Measurements from ENCODE around the gene ATRNL1. TPM values are rescaled to one million over a fixed set of nuclear protein-coding genes. Genes with fewer than 3 reads are reported as not detected.

The ATRNL1 gene
- polyA plus RNA-seq, 3 donors: not detected

DNA sequence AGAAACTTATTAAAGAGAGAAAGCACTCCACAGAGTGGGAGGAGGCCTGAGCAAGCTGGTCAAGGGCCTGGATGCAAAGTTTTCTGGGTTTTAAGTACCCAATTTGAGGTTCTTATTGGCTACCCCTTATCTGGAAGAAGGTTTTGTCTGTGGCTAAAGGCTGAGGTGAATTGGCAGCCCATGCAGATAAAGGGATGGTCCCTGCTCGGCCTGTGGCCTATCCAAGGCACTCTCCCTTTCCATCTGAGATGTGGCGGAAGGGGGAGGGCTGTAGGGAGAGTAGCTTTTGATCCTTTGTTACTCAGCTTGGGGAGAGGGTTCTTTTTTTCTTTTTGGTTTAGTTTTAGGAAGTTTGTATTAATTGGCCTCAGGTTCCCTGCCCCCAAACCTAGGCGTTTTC, 465.1 kb downstream of the ATRNL1 start:
- H3K4me1 ChIP-seq (ENCODE audit: control insufficient read depth in 1 of 2, insufficient read depth in 2 of 2, low read length in 2 of 2): no peaks in the 10 kb centered on the region
- WGBS (ENCODE audit: insufficient coverage): 13% methylated on average over 1 of the region's 3 CpGs
- no peak overlapping the region for H3K9ac ChIP-seq (ENCODE audit: insufficient read depth, low read length, poor library complexity, severe bottlenecking)
- H4K20me1 ChIP-seq (ENCODE audit: insufficient read depth, low read length): no peaks in the 10 kb centered on the region
- TF ChIP-seq, protein P1, sequence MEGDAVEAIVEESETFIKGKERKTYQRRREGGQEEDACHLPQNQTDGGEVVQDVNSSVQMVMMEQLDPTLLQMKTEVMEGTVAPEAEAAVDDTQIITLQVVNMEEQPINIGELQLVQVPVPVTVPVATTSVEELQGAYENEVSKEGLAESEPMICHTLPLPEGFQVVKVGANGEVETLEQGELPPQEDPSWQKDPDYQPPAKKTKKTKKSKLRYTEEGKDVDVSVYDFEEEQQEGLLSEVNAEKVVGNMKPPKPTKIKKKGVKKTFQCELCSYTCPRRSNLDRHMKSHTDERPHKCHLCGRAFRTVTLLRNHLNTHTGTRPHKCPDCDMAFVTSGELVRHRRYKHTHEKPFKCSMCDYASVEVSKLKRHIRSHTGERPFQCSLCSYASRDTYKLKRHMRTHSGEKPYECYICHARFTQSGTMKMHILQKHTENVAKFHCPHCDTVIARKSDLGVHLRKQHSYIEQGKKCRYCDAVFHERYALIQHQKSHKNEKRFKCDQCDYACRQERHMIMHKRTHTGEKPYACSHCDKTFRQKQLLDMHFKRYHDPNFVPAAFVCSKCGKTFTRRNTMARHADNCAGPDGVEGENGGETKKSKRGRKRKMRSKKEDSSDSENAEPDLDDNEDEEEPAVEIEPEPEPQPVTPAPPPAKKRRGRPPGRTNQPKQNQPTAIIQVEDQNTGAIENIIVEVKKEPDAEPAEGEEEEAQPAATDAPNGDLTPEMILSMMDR (IDR thresholded peaks at IDR 0.05): no peak
- no peak for DNase-seq
- H3K36me3 Mint-ChIP-seq: no peaks in the 10 kb centered on the region
- H3K36me3 ChIP-seq (replicated peaks in 1 of 2; ENCODE audit: control insufficient read depth in 1 of 2, insufficient read depth in 2 of 2, low read length in 2 of 2): no peaks in the 10 kb centered on the region
- H3K4me2 ChIP-seq (replicated peaks; ENCODE audit: extremely low read depth, low read length, poor library complexity, severe bottlenecking): no peak overlapping the region
- no peaks in the 10 kb centered on the region for H3K79me2 ChIP-seq (ENCODE audit: insufficient read depth, low read length)
- H3K27ac ChIP-seq (ENCODE audit: low read depth in 1 of 2, low read length in 2 of 2): no peak overlapping the region
- no peaks in the 10 kb centered on the region for H3K27me3 ChIP-seq (ENCODE audit: control insufficient read depth in 2 of 2, insufficient read depth in 2 of 2, low read length in 2 of 2)
- no peak overlapping the region for H3K4me3 ChIP-seq (replicated peaks in 1 of 3; ENCODE audit: low read depth in 2 of 3, low read length in 3 of 3)
- no peak overlapping the region for H2AFZ ChIP-seq (ENCODE audit: insufficient read depth, low read depth, low read length, poor library complexity, severe bottlenecking)
- H3K9me3 Mint-ChIP-seq: peaks cover 0 to 4% (median 0%) of the 10 kb centered on the region in 7 donors
- intact Hi-C loops (cut with micrococcal nuclease): no loop called here
- no peak overlapping the region for H3K4me3 Mint-ChIP-seq
- H3K4me1 Mint-ChIP-seq: no peaks in the 10 kb centered on the region
- H3K9me3 ChIP-seq (replicated peaks in 1 of 2; ENCODE audit: control insufficient read depth in 1 of 2, insufficient read depth in 1 of 2, low read length in 2 of 2): no peaks in the 10 kb centered on the region
- no peak overlapping the region for H3K27ac Mint-ChIP-seq
- H3K27me3 Mint-ChIP-seq (ENCODE audit: low read depth in 3 of 3): peaks cover 0 to 2% (median 0%) of the 10 kb centered on the region in 3 donors

DNA sequence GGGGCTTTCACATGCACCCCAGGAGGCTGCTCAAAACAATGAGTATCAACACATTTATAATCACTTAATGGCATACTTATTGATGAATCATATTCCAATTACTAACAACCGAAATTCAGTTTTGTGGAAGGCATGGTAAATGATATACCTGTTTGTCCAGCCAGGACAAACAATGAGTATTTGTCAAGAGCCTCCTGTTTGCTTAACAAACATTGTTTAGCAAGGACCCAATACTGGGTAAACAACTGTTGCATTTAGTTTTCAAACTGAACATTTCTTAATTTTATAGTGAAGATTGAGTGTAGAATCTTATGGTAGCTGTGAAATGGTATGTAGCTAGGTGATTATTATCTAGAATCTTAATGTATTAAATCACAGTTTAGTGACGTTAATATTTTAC, 473.7 kb downstream of the ATRNL1 start:
- Histone ChIP-seq H3K27ac (ENCODE audit: low read depth in 1 of 2, low read length in 2 of 2) (no peak overlapping the region), H4K20me1 (ENCODE audit: insufficient read depth, low read length) (no peaks in the 10 kb centered on the region), H3K36me3 (replicated peaks in 1 of 2; ENCODE audit: control insufficient read depth in 1 of 2, insufficient read depth in 2 of 2, low read length in 2 of 2) (no peaks in the 10 kb centered on the region), H3K4me3 (replicated peaks in 1 of 3; ENCODE audit: low read depth in 2 of 3, low read length in 3 of 3) (no peak overlapping the region), H3K4me2 (replicated peaks; ENCODE audit: extremely low read depth, low read length, poor library complexity, severe bottlenecking) (no peak overlapping the region), H3K4me1 (ENCODE audit: control insufficient read depth in 1 of 2, insufficient read depth in 2 of 2, low read length in 2 of 2) (no peaks in the 10 kb centered on the region), H3K9ac (ENCODE audit: insufficient read depth, low read length, poor library complexity, severe bottlenecking) (no peak overlapping the region), H3K9me3 (replicated peaks in 1 of 2; ENCODE audit: control insufficient read depth in 1 of 2, insufficient read depth in 1 of 2, low read length in 2 of 2) (no peaks in the 10 kb centered on the region), H2AFZ (ENCODE audit: insufficient read depth, low read depth, low read length, poor library complexity, severe bottlenecking) (no peak overlapping the region), H3K27me3 (ENCODE audit: control insufficient read depth in 2 of 2, insufficient read depth in 2 of 2, low read length in 2 of 2) (no peaks in the 10 kb centered on the region), H3K79me2 (ENCODE audit: insufficient read depth, low read length) (no peaks in the 10 kb centered on the region)
- intact Hi-C loops (cut with micrococcal nuclease): no loop called here
- Mint-ChIP-seq H3K36me3 (no peaks in the 10 kb centered on the region), H3K4me3 (no peak overlapping the region), H3K27me3 (ENCODE audit: low read depth in 3 of 3) (no peaks in the 10 kb centered on the region), H3K4me1 (no peaks in the 10 kb centered on the region), H3K27ac (no peak overlapping the region), H3K9me3 (peaks cover 0 to 2% (median 0%) of the 10 kb centered on the region in 7 donors)
- no CpG with 5 or more reads among the region's 2 CpGs for WGBS (ENCODE audit: insufficient coverage)
- TF ChIP-seq, protein P1 (IDR thresholded peaks at IDR 0.05): no peak
- no peak for DNase-seq

All from CD14-positive monocyte (primary cell).